GM12874 (cell line): ENCODE measurements around the gene TNC.

Source experiments
- CTCF ChIP-seq: IDR thresholded peaks from 2 replicates; pipeline ENCODE4 v1.5.1; 2011; ENCODE audit warnings: low read depth, mild to moderate bottlenecking, control low read depth, low read length, moderate library complexity; ENCODE audit not compliant: insufficient read depth

Gene TNC

DNA sequence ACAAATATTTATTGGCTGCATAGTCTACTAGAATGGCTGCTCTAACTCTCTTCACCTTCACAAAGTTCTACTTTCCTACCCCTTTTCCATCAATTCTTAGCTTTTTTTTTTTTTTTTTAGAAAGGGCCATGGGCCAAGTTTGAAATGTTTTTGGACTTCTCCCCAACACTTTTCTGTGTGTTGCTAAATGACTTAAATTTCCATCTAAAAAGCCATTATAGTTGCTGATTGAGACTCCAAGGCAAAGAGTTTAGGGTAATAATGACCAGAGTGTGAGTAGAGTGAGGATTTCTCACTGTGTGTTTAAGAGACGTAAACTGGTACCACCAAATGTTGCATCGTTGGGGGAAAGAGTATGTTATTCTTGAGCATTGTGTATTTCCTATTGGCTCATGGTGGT is 24.4 kb downstream of the TNC start:
- TF ChIP-seq CTCF, result no peak

DNA sequence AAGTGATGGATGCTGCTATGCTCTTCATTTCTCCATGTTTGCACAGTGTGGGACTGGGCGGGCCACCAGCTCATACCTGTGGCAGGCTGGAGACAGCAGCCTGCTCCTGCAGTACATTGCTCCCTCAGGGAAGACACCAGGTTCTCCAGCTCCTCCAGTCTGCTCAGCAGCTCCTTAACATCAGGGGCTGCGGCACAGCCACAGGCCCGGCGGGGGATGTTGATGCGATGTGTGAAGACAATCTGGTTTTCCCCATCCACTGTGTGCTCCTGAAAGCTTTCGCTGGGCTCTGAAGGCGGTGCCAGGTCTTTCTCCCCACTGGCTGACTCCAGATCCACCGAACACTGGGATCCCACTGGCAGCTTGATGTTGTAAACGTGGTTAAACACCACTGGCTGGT is 27.5 kb downstream of the TNC start:
- no peak for TF ChIP-seq CTCF

DNA sequence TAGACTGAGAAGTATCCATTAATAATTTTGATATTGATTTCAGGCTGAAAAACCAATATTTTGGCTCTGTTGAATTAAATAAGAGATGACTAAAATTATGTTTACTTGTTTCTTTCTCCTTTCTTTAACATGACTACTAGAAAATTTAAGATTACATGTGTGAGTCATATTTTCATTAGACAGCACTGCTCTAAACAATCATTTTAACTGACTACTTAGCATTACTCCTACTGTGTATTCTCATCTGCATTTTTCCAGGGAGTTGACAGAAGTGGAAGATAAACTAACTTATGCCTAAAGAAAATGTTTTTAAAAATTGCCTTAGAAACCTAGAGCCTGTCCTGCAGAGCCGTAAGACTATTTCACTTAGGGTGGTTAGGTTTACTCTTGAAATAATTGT is 29.1 kb downstream of the TNC start:
- no peak for TF ChIP-seq CTCF

DNA sequence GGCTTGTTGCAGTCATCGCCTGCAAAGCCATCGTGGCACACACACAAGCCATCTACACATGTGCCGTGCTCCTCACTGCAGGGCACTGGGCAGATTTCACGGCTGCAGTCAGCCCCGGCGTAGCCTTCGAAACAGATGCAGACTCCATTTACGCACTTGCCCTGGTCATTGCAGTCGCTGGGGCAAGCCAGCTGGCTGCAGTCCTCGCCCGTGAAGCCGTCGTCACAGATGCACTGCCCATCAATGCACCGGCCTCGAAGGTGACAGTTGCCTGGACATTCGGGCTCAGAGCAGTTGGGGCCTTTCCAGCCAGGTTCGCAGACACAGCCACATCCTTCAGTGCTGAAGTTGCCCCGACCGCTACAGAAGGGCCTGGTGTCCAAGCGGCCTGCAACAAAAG is 31.1 kb downstream of the TNC start:
- no peak for TF ChIP-seq CTCF

DNA sequence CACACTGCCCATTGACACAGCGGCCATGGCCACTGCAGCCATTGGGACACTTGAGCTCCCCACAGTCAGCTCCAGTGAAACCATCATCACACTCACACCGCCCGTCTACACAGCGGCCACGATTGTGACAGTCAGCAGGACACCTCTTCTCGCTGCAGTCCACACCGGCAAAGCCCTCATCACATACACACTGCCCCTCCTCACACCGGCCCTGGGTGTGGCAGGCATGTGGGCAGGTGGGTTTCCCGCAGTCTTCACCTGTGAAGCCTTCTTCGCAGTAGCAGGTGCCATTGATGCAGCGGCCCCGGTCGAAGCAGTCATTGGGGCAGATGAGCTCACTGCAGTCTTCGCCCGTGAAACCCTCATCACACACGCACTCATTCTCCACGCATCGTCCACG is 31.5 kb downstream of the TNC start:
- TF ChIP-seq CTCF, result no peak

DNA sequence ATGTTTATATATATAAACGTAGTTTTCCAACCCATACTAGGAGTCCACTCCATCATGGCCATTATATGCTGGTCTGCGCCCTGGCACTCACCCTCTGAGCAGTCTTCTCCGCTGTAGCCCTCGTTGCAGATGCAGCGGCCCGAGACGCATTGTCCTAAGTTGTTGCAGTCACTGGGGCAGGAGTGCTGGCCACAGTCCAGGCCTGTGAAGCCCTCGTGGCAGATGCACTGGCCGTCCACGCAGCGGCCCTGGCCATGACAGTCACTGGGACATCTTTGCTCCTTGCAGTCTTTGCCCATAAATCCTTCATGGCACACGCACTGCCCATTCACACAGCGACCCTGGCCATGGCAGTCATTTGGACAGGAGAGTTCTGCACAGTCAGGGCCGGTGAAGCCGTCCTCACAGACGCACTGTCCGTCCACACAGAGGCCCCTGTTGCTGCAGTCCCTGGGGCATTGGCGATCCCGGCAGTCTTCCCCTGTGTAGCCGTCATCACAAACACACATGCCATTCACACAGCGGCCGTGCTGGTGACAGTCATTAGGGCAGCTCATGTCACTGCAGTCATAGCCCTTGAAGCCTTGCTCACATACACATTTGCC is 32.1 kb downstream of the TNC start:
- no peak for TF ChIP-seq CTCF

- TF ChIP-seq CTCF, result no peak
These were observed 33.2 kb downstream of the TNC start for GRCh38 chr9:115084709-115085108.
